ENCODE results near the gene SERAC1. TPM values are rescaled to one million over a fixed set of nuclear protein-coding genes. Genes with fewer than 3 reads are reported as not detected.
A peak's percentile ranks its signal among the peaks of the same experiment; 100 is the strongest.

SERAC1 gene
- total and polyA plus RNA-seq, 2 donors (not counting 3 experiments of a cell fraction or from before 2014, with no cell fraction given), result 4.9 to 5.7 TPM

DNA sequence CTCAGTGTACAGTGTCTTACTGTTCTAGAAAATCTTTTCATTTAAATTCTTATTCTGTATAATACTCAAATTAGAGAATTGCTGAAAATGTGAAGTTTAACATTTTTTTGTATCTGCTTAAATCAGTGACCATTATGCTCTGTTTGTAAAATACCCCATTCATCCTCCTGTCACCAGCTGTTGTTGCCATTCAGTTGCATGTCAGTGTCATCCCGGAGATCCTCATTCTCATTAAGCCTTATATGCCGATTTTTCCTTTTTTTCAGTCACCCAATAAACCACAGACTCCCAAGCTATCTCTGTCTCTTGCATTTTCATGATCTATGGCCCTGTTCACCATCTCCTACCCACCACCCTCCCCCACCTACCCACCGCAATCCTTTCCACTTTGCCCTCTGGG is 20.5 kb upstream of the SERAC1 start:
- no TSS peak for BruUV-seq (replicated peaks)
- dilution Hi-C loops (cut with MboI; ENCODE audit: extremely low pct_ligation_motif_present, low sequenced_read_pairs), result no loop called here

GRCh38 chr6:158185729-158186456 is 17.8 kb upstream of the SERAC1 start:
- intact Hi-C loops (cut with micrococcal nuclease) (no loop called here), dilution Hi-C loops (cut with MboI; ENCODE audit: extremely low pct_ligation_motif_present, low sequenced_read_pairs) (no loop called here)
- DNase-seq (ENCODE audit: low read depth, low spot score), result no peak
- ChIA-PET CTCF (interaction anchor here (1.0 kb wide), 1 partner anchor 15 kb away, joined by 3 read pairs; no protein-coding TSS in a partner anchor), POLR2A (no interaction called here)
- Histone ChIP-seq H3K36me3 (ENCODE audit: control insufficient read depth in 2 of 2, extremely low read depth in 1 of 2, insufficient read depth in 2 of 2, low read length in 2 of 2) (no peaks in the 10 kb centered on the region), H3K27me3 (ENCODE audit: control insufficient read depth in 2 of 2, insufficient read depth in 2 of 2, low read length in 2 of 2) (no peaks in the 10 kb centered on the region), H2AFZ (ENCODE audit: low read depth, low read length) (no peak overlapping the region), H3K27ac (ENCODE audit: insufficient read depth, low read depth, low read length) (no peak overlapping the region), H3K79me2 (ENCODE audit: control insufficient read depth, insufficient read depth, low read length) (no peaks in the 10 kb centered on the region), H3K4me3 (replicated peaks in 1 of 3; ENCODE audit: insufficient read depth in 1 of 3, low read depth in 1 of 3, low read length in 3 of 3) (no peak overlapping the region), H3K4me1 (ENCODE audit: control insufficient read depth, extremely low read depth, insufficient read depth, low read length) (no peaks in the 10 kb centered on the region), H3K9me1 (replicated peaks; ENCODE audit: control insufficient read depth, extremely low read depth, insufficient read depth, low read length) (no peaks in the 10 kb centered on the region), H3K9ac (replicated peaks; ENCODE audit: extremely low read depth, insufficient read depth, low read length) (no peak overlapping the region), H4K20me1 (replicated peaks; ENCODE audit: control insufficient read depth, extremely low read depth, insufficient read depth, low read length) (no peaks in the 10 kb centered on the region), H3K9me3 (replicated peaks; ENCODE audit: control insufficient read depth, insufficient read depth, low read length) (no peaks in the 10 kb centered on the region), H3K4me2 (ENCODE audit: insufficient read depth, low read length) (no peak overlapping the region)
- peak; percentile 8 for FAIRE-seq
- TF ChIP-seq MYC (IDR thresholded peaks at IDR 0.05; ENCODE audit: low read depth, low read length), result no peak
- TF ChIP-seq CTCF (IDR thresholded peaks at IDR 0.05; ENCODE audit: extremely low read depth in 1 of 2, insufficient read depth in 1 of 2, low read depth in 1 of 2, low read length in 2 of 2), result no peak
- TF ChIP-seq EZH2 (IDR thresholded peaks at IDR 0.05; ENCODE audit: borderline replicate concordance, low read depth, low read length, severe bottlenecking), result no peak
- TF ChIP-seq GATA2 (IDR thresholded peaks at IDR 0.05; ENCODE audit: insufficient read depth, insufficient read length, low read depth, low read length), result no peak
- no peak for TF ChIP-seq POLR2A (IDR thresholded peaks at IDR 0.05; ENCODE audit: low read depth, low read length)
- no TSS peak for BruUV-seq (replicated peaks)

More for the DNA sequence above, 20.5 kb upstream of the SERAC1 start:
- Histone ChIP-seq H3K9me1 (replicated peaks; ENCODE audit: control insufficient read depth, extremely low read depth, insufficient read depth, low read length) (no peaks in the 10 kb centered on the region), H3K79me2 (ENCODE audit: control insufficient read depth, insufficient read depth, low read length) (no peaks in the 10 kb centered on the region), H3K9ac (replicated peaks; ENCODE audit: extremely low read depth, insufficient read depth, low read length) (no peak overlapping the region), H3K36me3 (ENCODE audit: control insufficient read depth in 2 of 2, extremely low read depth in 1 of 2, insufficient read depth in 2 of 2, low read length in 2 of 2) (no peaks in the 10 kb centered on the region), H2AFZ (ENCODE audit: low read depth, low read length) (no peak overlapping the region), H3K4me1 (ENCODE audit: control insufficient read depth, extremely low read depth, insufficient read depth, low read length) (no peaks in the 10 kb centered on the region), H3K4me2 (ENCODE audit: insufficient read depth, low read length) (no peak overlapping the region), H3K4me3 (replicated peaks in 1 of 3; ENCODE audit: insufficient read depth in 1 of 3, low read depth in 1 of 3, low read length in 3 of 3) (no peak overlapping the region), H3K27me3 (ENCODE audit: control insufficient read depth in 2 of 2, insufficient read depth in 2 of 2, low read length in 2 of 2) (no peaks in the 10 kb centered on the region), H3K27ac (ENCODE audit: insufficient read depth, low read depth, low read length) (no peak overlapping the region), H4K20me1 (replicated peaks; ENCODE audit: control insufficient read depth, extremely low read depth, insufficient read depth, low read length) (no peaks in the 10 kb centered on the region), H3K9me3 (replicated peaks; ENCODE audit: control insufficient read depth, insufficient read depth, low read length) (no peaks in the 10 kb centered on the region)
- no peak for DNase-seq (ENCODE audit: low read depth, low spot score)
- POLR2A ChIA-PET, result no interaction called here
- FAIRE-seq, result no peak
- intact Hi-C loops (cut with micrococcal nuclease), result no loop called here
- CTCF ChIA-PET, result interaction anchor here (0.6 to 0.7 kb wide), 2 partner anchors 12 to 1280 kb away, joined by 3 to 4 read pairs; no protein-coding TSS in a partner anchor
- TF ChIP-seq FOS (IDR thresholded peaks at IDR 0.05; ENCODE audit: borderline replicate concordance, insufficient read depth, low read length) (no peak), MYC (IDR thresholded peaks at IDR 0.05; ENCODE audit: low read depth, low read length) (no peak), POLR2AphosphoS5 (IDR thresholded peaks at IDR 0.05; ENCODE audit: insufficient read depth, low read depth, low read length) (no peak), POLR2A (IDR thresholded peaks at IDR 0.05; ENCODE audit: low read depth, low read length) (no peak), GATA2 (IDR thresholded peaks at IDR 0.05; ENCODE audit: insufficient read depth, insufficient read length, low read depth, low read length) (no peak)
- TF ChIP-seq, protein P1, sequence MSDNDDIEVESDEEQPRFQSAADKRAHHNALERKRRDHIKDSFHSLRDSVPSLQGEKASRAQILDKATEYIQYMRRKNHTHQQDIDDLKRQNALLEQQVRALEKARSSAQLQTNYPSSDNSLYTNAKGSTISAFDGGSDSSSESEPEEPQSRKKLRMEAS (IDR thresholded peaks at IDR 0.05; ENCODE audit: insufficient read depth, insufficient read length), result no peak

All from endothelial cell of umbilical vein (primary cell).